ENCODE results near the gene ADARB2.
A peak's percentile ranks its signal among the peaks of the same experiment; 100 is the strongest.
"Not testable (repeated sequence)": the region's sequence is repeated elsewhere in the genome, so short reads cannot be mapped to it uniquely, and the experiment has no call there.

ADARB2 gene

GRCh38 chr10:1270490-1270889, 466.8 kb downstream of the ADARB2 start:
- DNase-seq (ENCODE audit: insufficient read length, low spot score) = no peak
- no peak for FAIRE-seq
- TF ChIP-seq POLR2A (IDR thresholded peaks at IDR 0.05; ENCODE audit: low read depth, low read length) = no peak

GRCh38 chr10:1268831-1269230, 468.5 kb downstream of the ADARB2 start:
- TF ChIP-seq POLR2A (IDR thresholded peaks at IDR 0.05; ENCODE audit: low read depth, low read length) = no peak
- FAIRE-seq (no peak), DNase-seq (ENCODE audit: insufficient read length, low spot score) (no peak)

- TF ChIP-seq POLR2A (IDR thresholded peaks at IDR 0.05; ENCODE audit: low read depth, low read length) = no peak
- FAIRE-seq = no peak
- no peak for DNase-seq (ENCODE audit: insufficient read length, low spot score)
These were observed 469.8 kb downstream of the ADARB2 start for GRCh38 chr10:1267568-1267967.

- FAIRE-seq (no peak), DNase-seq (ENCODE audit: insufficient read length, low spot score) (no peak)
- no peak for TF ChIP-seq POLR2A (IDR thresholded peaks at IDR 0.05; ENCODE audit: low read depth, low read length)
These were observed 470.2 kb downstream of the ADARB2 start for GRCh38 chr10:1267148-1267547.

- FAIRE-seq = no peak
- DNase-seq (ENCODE audit: insufficient read length, low spot score) = no peak
- TF ChIP-seq POLR2A (IDR thresholded peaks at IDR 0.05; ENCODE audit: low read depth, low read length) = no peak
These were observed 471.1 kb downstream of the ADARB2 start for GRCh38 chr10:1266033-1266802.

- DNase-seq (ENCODE audit: insufficient read length, low spot score) (no peak), FAIRE-seq (no peak)
- TF ChIP-seq POLR2A (IDR thresholded peaks at IDR 0.05; ENCODE audit: low read depth, low read length) = no peak
These were observed 473.3 kb downstream of the ADARB2 start for GRCh38 chr10:1264001-1264400.

GRCh38 chr10:1257274-1257673, 480.1 kb downstream of the ADARB2 start:
- DNase-seq (ENCODE audit: insufficient read length, low spot score) = no peak
- no peak for FAIRE-seq
- no peak for TF ChIP-seq POLR2A (IDR thresholded peaks at IDR 0.05; ENCODE audit: low read depth, low read length)

GRCh38 chr10:1256432-1256725, 480.9 kb downstream of the ADARB2 start:
- no peak for FAIRE-seq

GRCh38 chr10:1255600-1256431, 481.5 kb downstream of the ADARB2 start:
- DNase-seq (ENCODE audit: insufficient read length, low spot score) = no peak
- TF ChIP-seq POLR2A (IDR thresholded peaks at IDR 0.05; ENCODE audit: low read depth, low read length) = no peak
- FAIRE-seq = no peak

More at GRCh38 chr10:1256432-1256725, 480.9 kb downstream of the ADARB2 start:
- DNase-seq (ENCODE audit: insufficient read length, low spot score) = no peak
- TF ChIP-seq POLR2A (IDR thresholded peaks at IDR 0.05; ENCODE audit: low read depth, low read length) = no peak

GRCh38 chr10:1255118-1255517, 482.2 kb downstream of the ADARB2 start:
- TF ChIP-seq POLR2A (IDR thresholded peaks at IDR 0.05; ENCODE audit: low read depth, low read length) = no peak
- FAIRE-seq (no peak), DNase-seq (ENCODE audit: insufficient read length, low spot score) (peak; percentile 7)

GRCh38 chr10:1253523-1254353, 483.6 kb downstream of the ADARB2 start:
- FAIRE-seq = no peak
- no peak for TF ChIP-seq POLR2A (IDR thresholded peaks at IDR 0.05; ENCODE audit: low read depth, low read length)
- DNase-seq (ENCODE audit: insufficient read length, low spot score) = no peak

- DNase-seq (ENCODE audit: insufficient read length, low spot score) = no peak
- TF ChIP-seq POLR2A (IDR thresholded peaks at IDR 0.05; ENCODE audit: low read depth, low read length) = no peak
- FAIRE-seq = no peak
These were observed 485.6 kb downstream of the ADARB2 start for GRCh38 chr10:1251769-1252168.

- FAIRE-seq (no peak), DNase-seq (ENCODE audit: insufficient read length, low spot score) (no peak)
- no peak for TF ChIP-seq POLR2A (IDR thresholded peaks at IDR 0.05; ENCODE audit: low read depth, low read length)
These were observed 488.0 kb downstream of the ADARB2 start for GRCh38 chr10:1249142-1249920.

GRCh38 chr10:1248262-1248630, 489.1 kb downstream of the ADARB2 start:
- not testable (repeated sequence) for DNase-seq (ENCODE audit: insufficient read length, low spot score); FAIRE-seq
